Thyroid gland (tissue), 4 donors: ENCODE results near the gene GFRA1.

ENCODE experiments used
- CTCF ChIP-seq, 6 experiments: fragments of 200-600 bp in 3 of 6; fragments of 450-650 bp in 3 of 6; sonication (generic) in 3 of 6; IDR thresholded peaks; one replicate each; pipeline ENCODE4 v1.5.1; 2016 to 2019; ENCODE audit warnings: antibody characterized with exemption in 6 of 6, mild to moderate bottlenecking in 2 of 6, inconsistent platforms in 1 of 6, moderate library complexity in 1 of 6
- POLR2A ChIP-seq, 2 donors: fragments of 450-650 bp; IDR thresholded peaks; one replicate each; pipeline ENCODE4 v1.6.1; 2017; ENCODE audit warnings: antibody characterized with exemption in 2 of 2, mild to moderate bottlenecking in 2 of 2, moderate library complexity in 1 of 2

GRCh38 chr10:116147147-116147905 is 125.7 kb downstream of the GFRA1 start:
- TF ChIP-seq CTCF (IDR thresholded peaks at IDR 0.05) (no peak), POLR2A (IDR thresholded peaks at IDR 0.05) (no peak)
